NCI-H128 (cell line): ENCODE results near the gene CLDN1.

ENCODE experiments used
- DNase-seq: peaks from one replicate; lab custom pipeline; 2025; ENCODE audit not compliant: unreplicated experiment; lab: John Stamatoyannopoulos, UW

Gene CLDN1

GRCh38 chr3:190333961-190334360 is 11.7 kb upstream of the CLDN1 start:
- no peak for DNase-seq

- no peak for DNase-seq
These were observed 8.9 kb upstream of the CLDN1 start for GRCh38 chr3:190330936-190331734.

DNA sequence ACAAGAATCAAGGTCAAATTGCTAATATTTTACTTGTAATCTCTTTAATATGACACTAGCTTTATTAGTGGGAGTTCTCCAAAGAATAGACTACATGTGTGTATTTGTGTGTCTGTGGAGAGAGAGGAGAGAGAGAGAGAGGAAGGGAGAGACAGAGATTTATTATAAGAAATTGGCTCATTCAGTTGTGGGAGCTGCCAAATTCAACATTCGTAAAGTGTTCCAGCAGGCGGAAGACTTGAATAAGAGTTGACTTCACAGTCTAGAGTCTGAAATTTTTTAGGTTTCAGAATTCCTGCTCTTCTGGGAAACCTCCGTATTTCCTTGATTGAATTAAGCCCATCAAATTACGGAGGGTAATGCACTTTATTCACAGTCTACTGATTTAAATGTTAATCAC is 4.7 kb upstream of the CLDN1 start:
- no peak for DNase-seq

DNA sequence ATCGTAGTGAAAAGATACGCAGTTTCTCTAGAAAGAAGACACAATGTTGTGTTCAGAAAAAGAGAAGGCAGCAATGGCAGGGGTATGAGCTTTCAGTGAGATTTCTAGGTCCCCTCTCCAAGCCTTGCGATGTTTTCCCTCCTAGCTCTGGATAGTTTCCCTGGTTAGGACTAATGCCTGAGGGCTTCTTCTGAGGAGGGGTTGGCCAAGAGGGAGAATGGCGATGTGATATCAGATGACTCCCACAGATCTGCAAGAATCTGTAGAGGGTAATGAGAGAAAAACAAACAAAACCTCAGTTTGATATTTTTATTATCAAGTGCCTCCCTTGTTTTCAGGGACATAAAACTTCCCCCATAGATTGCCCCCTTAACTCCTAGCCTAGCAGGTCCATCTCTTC is 4.1 kb upstream of the CLDN1 start:
- no peak for DNase-seq

GRCh38 chr3:190325923-190326322 is 3.7 kb upstream of the CLDN1 start:
- DNase-seq: no peak

- no peak for DNase-seq
These were observed 990 bp upstream of the CLDN1 start for GRCh38 chr3:190323246-190323626.

GRCh38 chr3:190322604-190323245 is 479 bp upstream of the CLDN1 start:
- no peak for DNase-seq

- DNase-seq: no peak
These were observed 1.5 kb downstream of the CLDN1 start for GRCh38 chr3:190320594-190321362.

DNA sequence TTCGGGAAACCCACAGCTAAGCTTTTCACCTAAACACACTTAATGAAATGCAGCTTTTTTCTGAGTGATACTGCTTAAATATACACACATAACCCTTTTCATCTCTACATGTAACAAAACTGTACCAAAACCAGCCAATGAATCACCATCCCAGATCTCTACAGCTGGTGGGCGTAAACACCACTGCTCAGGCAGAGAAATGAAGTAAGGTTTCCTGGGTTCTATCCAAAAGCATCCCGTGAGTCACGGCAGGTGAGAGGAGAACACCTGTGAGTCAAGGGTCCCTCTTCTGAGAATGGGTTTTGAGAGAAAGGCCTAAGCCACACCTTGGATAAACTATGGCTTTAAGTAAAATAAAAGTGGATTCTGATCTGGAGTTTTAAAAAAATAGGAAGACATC is 2.6 kb downstream of the CLDN1 start:
- DNase-seq: no peak

DNA sequence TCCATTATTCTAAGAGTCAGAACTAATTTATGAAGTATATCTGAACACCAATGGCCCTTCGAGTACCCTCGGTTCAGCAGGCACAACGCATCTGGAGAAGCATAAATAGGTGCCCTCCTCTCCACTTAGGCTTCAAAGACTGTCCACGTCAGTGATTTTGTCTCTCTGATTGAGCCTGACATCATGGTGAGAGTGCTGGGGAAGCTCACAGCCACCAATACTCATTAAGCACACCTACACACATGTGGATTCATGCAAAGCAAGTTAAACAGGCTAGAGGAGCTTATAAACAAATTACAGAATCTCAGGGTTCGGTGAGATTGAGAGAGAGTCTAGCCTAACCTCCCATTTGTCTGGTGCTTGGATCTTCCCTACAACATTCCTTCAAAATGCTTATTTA is 3.6 kb downstream of the CLDN1 start:
- no peak for DNase-seq

- no peak for DNase-seq
These were observed 7.5 kb downstream of the CLDN1 start for GRCh38 chr3:190314741-190315140.

DNA sequence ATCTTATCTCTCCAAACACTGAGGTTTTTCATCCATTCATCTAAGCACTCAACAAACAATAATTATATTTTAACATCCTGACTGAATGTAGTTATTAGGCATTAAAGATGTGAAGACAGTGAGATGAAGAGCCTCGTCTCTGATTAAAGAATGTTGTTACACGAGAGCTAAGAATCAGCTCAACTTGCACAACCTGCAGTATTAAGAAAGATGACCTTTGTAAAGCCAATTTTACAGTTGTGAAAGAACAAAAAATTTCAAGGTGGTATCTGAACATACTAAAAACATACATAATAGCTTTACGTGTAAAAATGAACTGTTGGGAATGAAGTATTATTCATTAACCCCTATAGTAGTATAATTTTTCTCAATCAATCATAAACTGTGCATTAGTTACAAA is 12.8 kb downstream of the CLDN1 start:
- DNase-seq: no peak

DNA sequence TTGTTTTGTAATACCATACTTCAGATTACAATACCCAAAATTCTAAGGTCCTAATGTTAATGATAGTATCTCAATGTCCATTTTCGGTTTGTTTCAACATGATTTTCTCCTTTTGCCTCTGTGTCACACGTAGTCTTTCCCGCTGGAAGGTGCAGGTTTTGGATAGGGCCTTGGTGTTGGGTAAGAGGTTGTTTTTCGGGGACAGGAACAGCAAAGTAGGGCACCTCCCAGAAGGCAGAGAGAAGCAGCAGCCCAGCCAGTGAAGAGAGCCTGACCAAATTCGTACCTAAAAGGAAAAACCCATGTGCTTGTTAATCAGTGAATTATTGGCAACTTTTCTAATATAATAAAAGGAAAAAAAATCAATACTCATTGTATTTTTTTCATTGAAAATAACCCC is 14.1 kb downstream of the CLDN1 start:
- no peak for DNase-seq

- no peak for DNase-seq
These were observed 15.1 kb downstream of the CLDN1 start for GRCh38 chr3:190307164-190307545.

GRCh38 chr3:190306513-190307163 is 15.6 kb downstream of the CLDN1 start:
- DNase-seq: no peak

- no peak for DNase-seq
These were observed 16.2 kb downstream of the CLDN1 start for GRCh38 chr3:190306026-190306425.

- DNase-seq: no peak
These were observed 16.8 kb downstream of the CLDN1 start for GRCh38 chr3:190305406-190305805.

- no peak for DNase-seq
These were observed 18.4 kb downstream of the CLDN1 start for GRCh38 chr3:190303884-190304283.

- no peak for DNase-seq
These were observed 19.9 kb downstream of the CLDN1 start for GRCh38 chr3:190302212-190302867.

GRCh38 chr3:190301591-190301990 is 20.7 kb downstream of the CLDN1 start:
- DNase-seq: no peak

GRCh38 chr3:190299969-190300368 is 22.3 kb downstream of the CLDN1 start:
- DNase-seq: no peak
